Glutamatergic neuron (in vitro differentiated cells): ENCODE results near the gene SAMD5. TPM values are rescaled to one million over a fixed set of nuclear protein-coding genes. Genes with fewer than 3 reads are reported as not detected.

Source experiments
- DNase-seq: peaks from one replicate; pipeline ENCODE4 v3.0.0; 2022
- H3K27ac Mint-ChIP-seq: one replicate; pipeline ENCODE4 v1.8.0; 2020; ENCODE audit warnings: mild to moderate bottlenecking, mixed read lengths, inconsistent platforms; ENCODE audit not compliant: unreplicated experiment
- H3K27me3 Mint-ChIP-seq: one replicate; pipeline ENCODE4 v1.8.0; 2020; ENCODE audit warnings: mild to moderate bottlenecking, moderate library complexity, mixed read lengths, inconsistent platforms; ENCODE audit not compliant: unreplicated experiment
- H3K36me3 Mint-ChIP-seq: one replicate; pipeline ENCODE4 v1.8.0; 2020; ENCODE audit warnings: mild to moderate bottlenecking, mixed read lengths, inconsistent platforms; ENCODE audit not compliant: unreplicated experiment
- H3K4me1 Mint-ChIP-seq: one replicate; pipeline ENCODE4 v1.8.0; 2020; ENCODE audit warnings: mild to moderate bottlenecking, low read depth, mixed read lengths, inconsistent platforms; ENCODE audit not compliant: unreplicated experiment
- H3K4me3 Mint-ChIP-seq: one replicate; pipeline ENCODE4 v1.8.0; 2020; ENCODE audit warnings: mild to moderate bottlenecking, mixed read lengths, inconsistent platforms; ENCODE audit not compliant: unreplicated experiment
- H3K9me3 Mint-ChIP-seq: one replicate; pipeline ENCODE4 v1.8.0; 2020; ENCODE audit warnings: mild to moderate bottlenecking, moderate library complexity, mixed read lengths, inconsistent platforms; ENCODE audit not compliant: unreplicated experiment
- CTCF ChIP-seq: fragments of 200-600 bp; sonication (generic); IDR thresholded peaks from one replicate; pipeline ENCODE4 v1.5.0; 2021; ENCODE audit not compliant: partially characterized antibody, unreplicated experiment
- long read RNA-seq: library from polyadenylated mRNA; unstranded; transcript quantifications from one replicate; pipeline ENCODE4 v2.0.0, GENCODE V29; 2020; ENCODE audit not compliant: unreplicated experiment
- total RNA-seq: library from RNA; stranded (reverse); fragmentation: NEBNext Ultra II Directional; extraction: Animal tissue kit (Norgen Biotek cat#: 25700); gene quantifications from one replicate; pipeline ENCODE4 v1.2.1, GENCODE V29; 2021; ENCODE audit not compliant: unreplicated experiment

The SAMD5 gene
- total RNA-seq = 1.6 TPM
- long read RNA-seq = 0 reads

- peak; percentile 71 for DNase-seq
- H3K27ac Mint-ChIP-seq = no peak within 1 kb of the TSS
- peaks cover 10% of the 10 kb centered on the region for H3K9me3 Mint-ChIP-seq
Measured at GRCh38 chr6:147508042-147508865, at the start of gene SAMD5. SAMD5 (plus strand) TSS chr6:147508690; CDS start chr6:147508929, 239 bp downstream.

GRCh38 chr6:147459780-147460179, 48.7 kb upstream of the SAMD5 start:
- no peaks in the 10 kb centered on the region for H3K4me1 Mint-ChIP-seq
- peaks cover 2% of the 10 kb centered on the region for H3K9me3 Mint-ChIP-seq
- H3K27me3 Mint-ChIP-seq = peaks cover 2% of the 10 kb centered on the region
- H3K4me3 Mint-ChIP-seq = no peak overlapping the region
- no peak for DNase-seq
- H3K27ac Mint-ChIP-seq = no peak overlapping the region
- TF ChIP-seq CTCF = no peak
- H3K36me3 Mint-ChIP-seq = no peaks in the 10 kb centered on the region

More at GRCh38 chr6:147508042-147508865, at the start of gene SAMD5:
- H3K36me3 Mint-ChIP-seq = no peaks in the 10 kb centered on the region
- peaks cover 12% of the 10 kb centered on the region for H3K27me3 Mint-ChIP-seq
- no peak for TF ChIP-seq CTCF
- peak within 1 kb of the TSS; percentile 91 for H3K4me3 Mint-ChIP-seq
- H3K4me1 Mint-ChIP-seq = peaks cover 5% of the 10 kb centered on the region

GRCh38 chr6:147463651-147464050, 44.8 kb upstream of the SAMD5 start:
- Mint-ChIP-seq H3K4me1 (no peaks in the 10 kb centered on the region), H3K27me3 (peaks cover 2% of the 10 kb centered on the region), H3K36me3 (no peaks in the 10 kb centered on the region), H3K27ac (no peak overlapping the region), H3K9me3 (no peaks in the 10 kb centered on the region), H3K4me3 (no peak overlapping the region)
- DNase-seq = no peak
- TF ChIP-seq CTCF = no peak

GRCh38 chr6:147467428-147467827, 41.1 kb upstream of the SAMD5 start:
- Mint-ChIP-seq H3K27ac (no peak overlapping the region), H3K36me3 (no peaks in the 10 kb centered on the region), H3K4me1 (no peaks in the 10 kb centered on the region), H3K4me3 (no peak overlapping the region), H3K9me3 (no peaks in the 10 kb centered on the region), H3K27me3 (no peaks in the 10 kb centered on the region)
- DNase-seq = no peak
- TF ChIP-seq CTCF = no peak

- H3K27ac Mint-ChIP-seq = no peak overlapping the region
- TF ChIP-seq CTCF = no peak
- H3K9me3 Mint-ChIP-seq = no peaks in the 10 kb centered on the region
- H3K4me3 Mint-ChIP-seq = no peak overlapping the region
- H3K36me3 Mint-ChIP-seq = no peaks in the 10 kb centered on the region
- H3K4me1 Mint-ChIP-seq = no peaks in the 10 kb centered on the region
- H3K27me3 Mint-ChIP-seq = no peaks in the 10 kb centered on the region
- DNase-seq = no peak
Measured at GRCh38 chr6:147467886-147468285, 40.6 kb upstream of the SAMD5 start.
